ENCODE results near the gene MGMT.

Gene MGMT

GRCh38 chr10:129653861-129654260, 186.8 kb downstream of the MGMT start:
- no peak for ATAC-seq (replicated peaks; ENCODE audit: extremely low read depth, poor library complexity, severe bottlenecking)
- Mint-ChIP-seq H3K27ac (ENCODE audit: low read depth) (no peak overlapping the region), H3K4me3 (no peak overlapping the region), H3K9me3 (no peaks in the 10 kb centered on the region), H3K36me3 (ENCODE audit: insufficient read depth) (peaks cover 1% of the 10 kb centered on the region), H3K4me1 (peaks cover 5% of the 10 kb centered on the region), H3K27me3 (no peaks in the 10 kb centered on the region)
- no peak for DNase-seq (ENCODE audit: low spot score in 2 of 2)

- Mint-ChIP-seq H3K36me3 (ENCODE audit: insufficient read depth) (peaks cover 1% of the 10 kb centered on the region), H3K9me3 (no peaks in the 10 kb centered on the region), H3K27me3 (no peaks in the 10 kb centered on the region), H3K4me3 (no peak overlapping the region), H3K27ac (ENCODE audit: low read depth) (no peak overlapping the region), H3K4me1 (peaks cover 5% of the 10 kb centered on the region)
- DNase-seq (ENCODE audit: low spot score in 2 of 2) (no peak), ATAC-seq (replicated peaks; ENCODE audit: extremely low read depth, poor library complexity, severe bottlenecking) (no peak)
Measured at GRCh38 chr10:129654461-129654860, 187.4 kb downstream of the MGMT start.

- Mint-ChIP-seq H3K27me3 (no peaks in the 10 kb centered on the region), H3K9me3 (no peaks in the 10 kb centered on the region), H3K4me3 (no peak overlapping the region), H3K4me1 (peaks cover 8% of the 10 kb centered on the region), H3K27ac (ENCODE audit: low read depth) (no peak overlapping the region), H3K36me3 (ENCODE audit: insufficient read depth) (peaks cover 1% of the 10 kb centered on the region)
- ATAC-seq (replicated peaks; ENCODE audit: extremely low read depth, poor library complexity, severe bottlenecking), result no peak
- DNase-seq (ENCODE audit: low spot score in 2 of 2), result no peak
Measured at GRCh38 chr10:129655007-129655678, 188.1 kb downstream of the MGMT start.

- H3K36me3 Mint-ChIP-seq (ENCODE audit: insufficient read depth), result peaks cover 1% of the 10 kb centered on the region
- ATAC-seq (replicated peaks; ENCODE audit: extremely low read depth, poor library complexity, severe bottlenecking) (no peak), DNase-seq (ENCODE audit: low spot score in 2 of 2) (no peak)
- no peaks in the 10 kb centered on the region for H3K9me3 Mint-ChIP-seq
- H3K27ac Mint-ChIP-seq (ENCODE audit: low read depth), result no peak overlapping the region
- H3K27me3 Mint-ChIP-seq, result no peaks in the 10 kb centered on the region
- peaks cover 9% of the 10 kb centered on the region for H3K4me1 Mint-ChIP-seq
- no peak overlapping the region for H3K4me3 Mint-ChIP-seq
Measured at GRCh38 chr10:129655679-129656031, 188.6 kb downstream of the MGMT start.

- Mint-ChIP-seq H3K4me3 (no peak overlapping the region), H3K27me3 (no peaks in the 10 kb centered on the region), H3K27ac (ENCODE audit: low read depth) (no peak overlapping the region), H3K9me3 (no peaks in the 10 kb centered on the region), H3K36me3 (ENCODE audit: insufficient read depth) (peaks cover 1% of the 10 kb centered on the region), H3K4me1 (peaks cover 9% of the 10 kb centered on the region)
- DNase-seq (ENCODE audit: low spot score in 2 of 2), result no peak
- ATAC-seq (replicated peaks; ENCODE audit: extremely low read depth, poor library complexity, severe bottlenecking), result no peak
Measured at GRCh38 chr10:129656642-129657041, 189.6 kb downstream of the MGMT start.

- Mint-ChIP-seq H3K36me3 (ENCODE audit: insufficient read depth) (peaks cover 1% of the 10 kb centered on the region), H3K4me1 (peaks cover 9% of the 10 kb centered on the region)
- ATAC-seq (replicated peaks; ENCODE audit: extremely low read depth, poor library complexity, severe bottlenecking), result no peak
Measured at GRCh38 chr10:129657297-129658017, 190.4 kb downstream of the MGMT start.

GRCh38 chr10:129658376-129659072, 191.5 kb downstream of the MGMT start:
- Mint-ChIP-seq H3K27me3 (no peaks in the 10 kb centered on the region), H3K36me3 (ENCODE audit: insufficient read depth) (peaks cover 3% of the 10 kb centered on the region), H3K27ac (ENCODE audit: low read depth) (no peak overlapping the region), H3K9me3 (no peaks in the 10 kb centered on the region), H3K4me3 (no peak overlapping the region), H3K4me1 (peaks cover 7% of the 10 kb centered on the region)
- DNase-seq (ENCODE audit: low spot score in 2 of 2) (no peak), ATAC-seq (replicated peaks; ENCODE audit: extremely low read depth, poor library complexity, severe bottlenecking) (no peak)

More at GRCh38 chr10:129657297-129658017, 190.4 kb downstream of the MGMT start:
- Mint-ChIP-seq H3K27me3 (no peaks in the 10 kb centered on the region), H3K9me3 (no peaks in the 10 kb centered on the region), H3K27ac (ENCODE audit: low read depth) (no peak overlapping the region), H3K4me3 (no peak overlapping the region)
- no peak for DNase-seq (ENCODE audit: low spot score in 2 of 2)

GRCh38 chr10:129659508-129660268, 192.6 kb downstream of the MGMT start:
- Mint-ChIP-seq H3K4me1 (peaks cover 4% of the 10 kb centered on the region), H3K36me3 (ENCODE audit: insufficient read depth) (peaks cover 3% of the 10 kb centered on the region), H3K27ac (ENCODE audit: low read depth) (no peak overlapping the region), H3K9me3 (peaks cover 5% of the 10 kb centered on the region), H3K27me3 (no peaks in the 10 kb centered on the region), H3K4me3 (no peak overlapping the region)
- DNase-seq (ENCODE audit: low spot score in 2 of 2) (no peak), ATAC-seq (replicated peaks; ENCODE audit: extremely low read depth, poor library complexity, severe bottlenecking) (no peak)

- Mint-ChIP-seq H3K36me3 (ENCODE audit: insufficient read depth) (peaks cover 1% of the 10 kb centered on the region), H3K27ac (ENCODE audit: low read depth) (no peak overlapping the region), H3K4me3 (no peak overlapping the region), H3K27me3 (no peaks in the 10 kb centered on the region), H3K9me3 (peaks cover 11% of the 10 kb centered on the region), H3K4me1 (peaks cover 9% of the 10 kb centered on the region)
- DNase-seq (ENCODE audit: low spot score in 2 of 2) (no peak), ATAC-seq (replicated peaks; ENCODE audit: extremely low read depth, poor library complexity, severe bottlenecking) (no peak)
Measured at GRCh38 chr10:129660569-129660968, 193.5 kb downstream of the MGMT start.

GRCh38 chr10:129662426-129662825, 195.4 kb downstream of the MGMT start:
- H3K36me3 Mint-ChIP-seq (ENCODE audit: insufficient read depth), result peaks cover 1% of the 10 kb centered on the region
- no peaks in the 10 kb centered on the region for H3K27me3 Mint-ChIP-seq
- DNase-seq (ENCODE audit: low spot score in 2 of 2) (no peak), ATAC-seq (replicated peaks; ENCODE audit: extremely low read depth, poor library complexity, severe bottlenecking) (no peak)
- H3K4me1 Mint-ChIP-seq, result peaks cover 10% of the 10 kb centered on the region
- H3K4me3 Mint-ChIP-seq, result no peak overlapping the region
- peak overlapping the region; percentile 46 for H3K27ac Mint-ChIP-seq (ENCODE audit: low read depth)
- H3K9me3 Mint-ChIP-seq, result peaks cover 12% of the 10 kb centered on the region

- Mint-ChIP-seq H3K27ac (ENCODE audit: low read depth) (no peak overlapping the region), H3K4me3 (no peak overlapping the region), H3K27me3 (no peaks in the 10 kb centered on the region), H3K4me1 (peaks cover 11% of the 10 kb centered on the region), H3K36me3 (ENCODE audit: insufficient read depth) (no peaks in the 10 kb centered on the region), H3K9me3 (peaks cover 6% of the 10 kb centered on the region)
- no peak for ATAC-seq (replicated peaks; ENCODE audit: extremely low read depth, poor library complexity, severe bottlenecking)
- DNase-seq (ENCODE audit: low spot score in 2 of 2), result no peak
Measured at GRCh38 chr10:129670124-129670523, 203.1 kb downstream of the MGMT start.

- no peak for ATAC-seq (replicated peaks; ENCODE audit: extremely low read depth, poor library complexity, severe bottlenecking)
- H3K27me3 Mint-ChIP-seq, result no peaks in the 10 kb centered on the region
- peaks cover 9% of the 10 kb centered on the region for H3K4me1 Mint-ChIP-seq
- H3K27ac Mint-ChIP-seq (ENCODE audit: low read depth), result no peak overlapping the region
- no peaks in the 10 kb centered on the region for H3K9me3 Mint-ChIP-seq
- H3K4me3 Mint-ChIP-seq, result no peak overlapping the region
- no peak for DNase-seq (ENCODE audit: low spot score in 2 of 2)
- no peaks in the 10 kb centered on the region for H3K36me3 Mint-ChIP-seq (ENCODE audit: insufficient read depth)
Measured at GRCh38 chr10:129673292-129673691, 206.3 kb downstream of the MGMT start.
